SH-SY5Y (cell line): ENCODE measurements around the gene ROBO1.

Experiments
- GATA2 ChIP-seq: IDR thresholded peaks from 2 replicates; pipeline ENCODE4 v1.6.1; 2011; ENCODE audit warnings: mild to moderate bottlenecking, low read depth, low read length
- GATA3 ChIP-seq: IDR thresholded peaks from 2 replicates; pipeline ENCODE4 v1.6.1; 2011; ENCODE audit warnings: low read depth, mild to moderate bottlenecking, low read length, moderate library complexity

DNA sequence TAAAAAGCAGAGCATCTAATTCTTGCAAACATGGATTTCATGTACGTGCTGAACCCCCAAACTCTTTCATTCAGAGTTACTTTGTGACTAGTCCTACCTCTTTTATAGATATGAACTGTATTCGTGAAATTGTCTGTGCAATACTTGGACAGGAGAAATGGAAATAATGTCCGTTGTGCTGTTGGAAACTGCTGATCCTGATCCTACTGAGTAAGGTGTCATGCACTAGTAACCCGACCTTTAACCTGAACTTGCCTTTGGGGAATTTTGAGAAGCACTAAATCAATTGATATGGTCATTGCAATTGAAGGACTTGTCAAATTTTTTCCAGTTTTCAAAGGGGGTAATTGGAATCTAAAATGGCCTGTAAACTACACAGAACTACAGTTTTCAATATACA, 856.4 kb downstream of the ROBO1 start:
- TF ChIP-seq GATA2 (no peak), GATA3 (no peak)
